H4 (cell line): Measurements from ENCODE around the gene DPY19L3. TPM values are rescaled to one million over a fixed set of nuclear protein-coding genes. Genes with fewer than 3 reads are reported as not detected.
A peak's percentile ranks its signal among the peaks of the same experiment; 100 is the strongest.
"Not testable (repeated sequence)": the region's sequence is repeated elsewhere in the genome, so short reads cannot be mapped to it uniquely, and the experiment has no call there.

Experiments
- DNase-seq: peaks from one replicate; pipeline ENCODE4 v3.0.0-alpha.2; 2015; ENCODE audit warnings: low spot score
- total RNA-seq: library from RNA; depleted of rRNA; stranded (reverse); fragments of >200 nt; shearing (Covaris generic); gene quantifications from 2 replicates; pipeline ENCODE4 v1.2.3, GENCODE V29; 2014

The DPY19L3 gene
- total RNA-seq, 1 experiment from 2014 or later, result 10.7 TPM

DNA sequence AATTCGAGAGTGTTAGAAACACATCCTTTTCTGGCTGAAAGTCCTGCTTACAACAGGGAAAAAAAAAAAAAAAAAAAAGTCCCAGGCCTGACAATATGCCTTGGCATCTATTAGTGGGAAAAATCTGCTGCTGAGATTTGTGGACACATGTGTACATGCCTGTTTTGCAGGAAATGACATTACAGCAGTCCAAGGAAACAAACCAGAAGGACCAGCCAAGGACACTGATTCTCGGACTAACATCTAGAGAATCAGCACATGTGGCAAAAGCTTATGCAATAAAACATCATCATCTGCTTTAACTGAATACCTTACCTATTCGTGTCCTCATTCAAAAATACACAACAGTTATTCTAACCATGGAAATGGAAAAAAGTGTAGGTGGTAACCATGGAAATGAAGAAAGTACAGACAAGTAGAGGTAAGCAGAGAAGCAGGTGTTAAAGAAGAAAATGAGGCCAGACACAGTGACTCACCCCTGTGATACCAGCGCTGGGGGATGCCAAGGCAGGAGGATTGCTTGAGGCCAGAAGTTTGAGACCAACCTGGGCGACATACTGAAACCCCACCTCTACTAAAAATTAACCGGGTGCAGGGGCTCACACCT is 9.4 kb upstream of the DPY19L3 start:
- DNase-seq, result no peak

DNA sequence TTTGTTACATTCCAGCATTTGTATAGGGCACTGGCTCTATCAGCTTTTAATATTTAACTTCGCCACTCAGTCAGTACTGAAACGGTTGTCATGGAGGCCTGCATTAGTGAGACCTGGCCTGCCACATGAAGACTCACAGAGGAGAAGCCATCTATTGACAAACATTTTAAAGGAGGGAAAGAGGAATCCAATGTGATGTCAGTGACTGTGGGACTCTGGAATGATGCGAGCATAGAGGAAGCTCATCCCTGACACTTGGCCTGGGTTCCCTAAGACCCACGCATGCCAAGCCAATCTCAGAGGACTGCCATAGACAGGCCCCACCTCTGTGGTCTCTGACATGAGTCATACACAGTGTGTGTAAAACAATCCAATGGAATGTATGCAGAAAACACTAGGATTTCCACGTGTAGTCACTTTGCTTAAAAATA is 7.9 kb upstream of the DPY19L3 start:
- DNase-seq, result peak; percentile 25

GRCh38 chr19:32401992-32402391 is 3.6 kb upstream of the DPY19L3 start:
- no peak for DNase-seq

GRCh38 chr19:32403291-32403995 is 2.1 kb upstream of the DPY19L3 start:
- DNase-seq, result no peak

DNA sequence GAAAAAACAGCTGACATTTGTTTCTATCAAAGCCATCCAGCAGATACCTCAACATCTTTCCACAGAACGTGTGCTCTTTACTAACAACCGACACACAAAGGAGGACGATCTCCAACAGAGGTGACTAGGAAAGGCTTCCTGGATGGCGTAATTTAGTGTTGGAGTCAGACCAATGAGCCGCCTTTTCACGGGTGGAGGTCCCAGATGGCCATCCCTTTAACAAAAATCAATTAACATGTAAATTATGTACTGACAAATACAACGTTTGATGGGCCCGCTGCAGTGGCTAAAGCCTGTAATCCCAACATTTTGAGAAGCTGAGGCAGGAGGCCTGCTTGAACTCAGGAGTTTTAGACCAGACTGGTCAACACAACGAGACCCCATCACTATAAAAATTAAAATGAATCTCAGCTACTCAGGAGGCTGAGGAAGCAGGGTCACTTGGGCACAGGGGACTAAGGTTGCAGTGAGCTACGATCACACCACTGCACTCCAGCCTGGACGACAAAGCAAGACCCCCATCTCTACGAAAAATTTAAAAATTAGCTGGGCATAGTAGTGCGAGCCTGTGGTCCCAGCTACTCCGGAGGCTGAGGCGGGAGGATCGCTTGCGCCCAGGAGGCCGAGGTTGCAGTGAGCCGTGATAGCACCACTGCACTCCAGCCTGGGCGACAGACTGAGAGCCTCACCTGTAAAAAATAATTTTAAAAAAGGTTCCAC is 1.2 kb upstream of the DPY19L3 start:
- DNase-seq, result no peak

- peak; percentile 16 for DNase-seq
These were observed 588 bp upstream of the DPY19L3 start for GRCh38 chr19:32404933-32405430.

GRCh38 chr19:32406161-32407003 is 812 bp downstream of the DPY19L3 start:
- no peak for DNase-seq

DNA sequence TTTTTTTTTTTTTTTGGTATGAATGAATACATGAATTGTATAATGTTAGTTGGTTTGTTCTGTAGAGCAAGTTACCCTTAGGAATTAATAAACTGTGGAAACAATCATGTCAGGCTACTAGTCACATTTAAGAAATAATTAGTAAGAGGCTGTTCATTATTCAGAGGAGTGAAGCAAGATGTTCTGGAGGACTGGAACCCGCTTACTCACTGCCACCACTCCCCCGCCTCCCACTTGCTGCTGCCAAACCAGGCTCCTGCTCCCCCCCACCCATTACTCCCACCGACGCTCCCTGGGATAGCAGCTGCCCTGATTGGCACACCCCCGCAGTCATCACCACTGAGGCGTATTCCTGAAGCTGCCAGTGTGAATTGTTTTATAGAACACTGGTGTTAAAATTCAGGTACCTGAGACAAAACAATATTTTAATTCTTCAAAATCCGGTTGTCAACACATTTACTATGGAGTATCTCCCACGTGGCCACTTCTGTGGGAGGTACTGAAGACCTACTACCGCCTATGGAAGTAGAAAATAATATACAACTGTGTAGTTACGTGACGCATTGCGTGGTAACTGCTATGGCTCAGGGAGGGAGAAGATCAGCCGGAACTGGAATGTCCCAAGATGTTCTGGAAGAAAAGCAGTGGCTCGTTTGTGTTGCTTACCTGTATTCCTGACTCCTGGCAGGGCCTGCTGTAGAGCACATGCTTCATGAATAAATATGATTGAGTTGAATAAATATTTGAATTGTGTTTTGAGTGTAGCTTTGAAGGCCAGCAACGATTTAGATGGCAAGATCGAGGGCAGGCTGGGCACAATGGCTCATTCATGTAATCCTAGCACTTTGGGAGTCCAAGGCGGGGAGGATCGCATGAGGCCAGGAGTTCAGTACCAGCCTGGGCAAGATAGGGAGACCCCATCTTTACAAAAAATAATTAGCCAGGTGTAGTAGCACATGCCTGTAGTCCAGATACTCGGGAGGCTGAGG is 1.7 kb downstream of the DPY19L3 start:
- no peak for DNase-seq

DNA sequence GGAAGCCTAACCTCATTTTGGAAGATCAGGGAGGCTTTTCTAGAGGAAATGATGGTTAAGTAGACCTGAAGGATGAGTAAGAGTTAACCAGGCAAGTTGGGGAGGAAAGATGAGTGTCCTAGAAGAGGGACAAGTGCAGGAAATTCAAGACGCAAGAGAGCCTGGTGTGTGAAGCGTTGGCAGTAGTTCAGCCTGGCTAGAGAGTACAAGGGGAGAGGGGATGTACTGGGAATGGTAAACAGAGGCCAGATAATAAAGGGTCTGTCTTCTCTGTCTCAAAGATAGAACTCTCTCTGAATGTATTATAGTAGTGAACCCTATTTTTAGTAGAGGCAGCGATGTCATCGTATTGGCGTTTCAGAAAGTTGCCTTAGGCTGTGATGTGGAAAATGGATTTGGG is 9.7 kb downstream of the DPY19L3 start:
- no peak for DNase-seq

- no peak for DNase-seq
These were observed 10.1 kb downstream of the DPY19L3 start for GRCh38 chr19:32415669-32416068.

- DNase-seq, result no peak
These were observed 11.3 kb downstream of the DPY19L3 start for GRCh38 chr19:32416749-32417456.

DNA sequence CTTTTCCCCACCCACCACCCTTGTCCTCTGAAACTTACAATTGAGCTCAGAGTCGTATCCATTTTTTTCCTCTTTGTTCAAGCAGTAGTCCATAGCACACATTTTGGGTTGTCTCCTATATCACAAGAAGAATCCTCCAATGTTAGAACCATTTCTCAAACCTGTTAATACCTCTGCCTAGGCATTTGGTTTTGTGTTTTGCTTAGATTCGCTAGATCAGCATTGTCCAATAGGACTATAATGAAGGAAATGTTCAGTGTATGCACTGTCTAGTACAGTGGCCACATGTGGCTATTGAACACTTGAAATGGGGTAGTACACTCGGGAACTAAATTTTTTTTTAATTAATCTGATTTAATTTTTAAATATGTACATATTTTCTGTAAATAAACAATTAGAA is 12.6 kb downstream of the DPY19L3 start:
- no peak for DNase-seq

DNA sequence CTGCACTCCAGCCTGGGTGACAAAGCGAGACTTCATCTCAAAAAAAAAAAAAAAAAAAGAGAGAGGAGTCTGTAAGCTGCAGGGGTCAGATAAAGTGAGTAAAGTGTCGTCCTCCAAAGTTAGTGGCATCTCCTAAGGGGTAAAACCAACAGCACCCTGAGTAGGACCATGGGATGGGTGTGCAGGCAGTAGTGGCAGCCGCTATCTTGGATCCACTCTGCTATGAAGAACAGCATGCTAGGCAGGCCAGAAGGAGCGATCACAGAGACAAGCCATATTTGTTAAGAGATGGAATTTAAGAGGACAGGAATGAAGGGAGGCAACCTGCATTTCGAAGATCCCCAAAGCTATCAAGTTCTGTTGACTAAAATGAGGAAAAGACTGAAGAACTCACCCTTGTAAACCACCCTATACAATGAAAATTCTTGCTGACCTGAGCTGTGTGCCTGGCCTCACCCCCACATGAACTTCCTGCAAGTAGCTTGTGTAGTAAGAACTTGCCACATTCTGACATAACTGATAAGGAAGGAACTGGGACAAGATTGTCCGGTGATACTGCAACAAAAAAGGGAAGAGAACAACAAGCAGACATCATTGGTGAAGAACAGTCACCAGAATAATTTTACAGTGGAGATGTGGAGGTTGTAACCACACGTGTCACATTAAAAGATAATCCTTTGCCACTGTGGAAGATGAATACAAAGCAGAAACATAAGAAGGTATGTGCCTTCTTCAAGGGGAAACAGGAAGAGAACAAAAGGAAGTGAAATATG is 16.2 kb downstream of the DPY19L3 start:
- no peak for DNase-seq

GRCh38 chr19:32422435-32422834 is 16.9 kb downstream of the DPY19L3 start:
- DNase-seq, result no peak

DNA sequence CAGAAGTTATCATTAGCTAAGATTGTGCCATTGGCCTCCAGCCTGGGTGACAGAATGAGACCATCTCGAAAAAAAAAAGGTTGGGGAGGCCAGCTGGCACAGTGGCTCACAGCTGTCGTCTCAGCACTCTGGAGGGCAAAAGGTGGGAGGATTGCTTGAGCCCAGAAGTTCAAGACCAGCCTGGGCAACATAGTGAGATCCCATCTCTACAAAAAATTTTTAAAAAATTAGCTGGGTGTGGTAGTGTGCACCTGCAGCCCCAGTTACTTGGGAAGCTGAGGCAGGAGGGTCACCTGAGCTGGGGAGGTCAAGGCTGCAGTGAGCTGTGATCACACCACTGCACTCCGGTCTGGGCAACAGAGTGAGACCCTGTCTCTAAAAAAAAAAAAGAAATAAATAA is 18.4 kb downstream of the DPY19L3 start:
- DNase-seq, result not testable (repeated sequence)

DNA sequence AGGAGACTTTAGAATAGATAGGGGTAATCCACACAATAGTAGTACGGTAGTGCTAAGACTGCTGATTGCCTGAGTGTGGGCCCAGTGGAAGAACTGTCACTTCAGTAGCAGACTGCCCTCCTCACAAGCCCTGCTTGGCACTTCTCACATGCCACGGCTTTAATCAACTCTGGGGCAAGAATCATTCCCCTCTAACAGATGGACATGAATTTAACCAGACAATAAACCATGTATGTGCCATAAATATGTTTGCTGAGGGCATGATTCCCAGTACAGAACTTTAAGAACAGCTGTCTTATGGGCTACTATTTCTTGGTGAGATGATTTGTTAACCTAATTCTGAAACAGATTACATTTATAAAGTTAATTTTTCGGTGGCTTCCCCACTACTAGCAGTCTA is 22.0 kb downstream of the DPY19L3 start:
- DNase-seq, result no peak

DNA sequence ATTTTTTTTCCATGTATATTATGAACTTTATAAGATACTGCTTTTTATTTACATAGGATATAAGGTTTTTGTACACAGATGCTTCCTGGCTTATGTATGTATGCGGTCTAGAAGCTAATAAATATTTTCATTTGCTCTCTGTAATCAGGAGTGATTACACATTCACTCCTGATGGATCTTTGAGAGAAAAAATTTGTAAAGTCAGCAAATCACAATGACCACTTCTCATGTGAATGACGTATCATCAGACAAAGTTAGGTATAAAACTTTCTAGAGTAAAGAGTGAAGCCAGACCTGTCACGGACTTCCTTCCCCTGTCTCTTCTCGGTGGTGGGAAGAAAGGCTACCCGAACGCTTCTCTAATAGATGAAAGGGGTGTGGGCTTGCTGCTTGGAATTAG is 31.1 kb downstream of the DPY19L3 start:
- no peak for DNase-seq

DNA sequence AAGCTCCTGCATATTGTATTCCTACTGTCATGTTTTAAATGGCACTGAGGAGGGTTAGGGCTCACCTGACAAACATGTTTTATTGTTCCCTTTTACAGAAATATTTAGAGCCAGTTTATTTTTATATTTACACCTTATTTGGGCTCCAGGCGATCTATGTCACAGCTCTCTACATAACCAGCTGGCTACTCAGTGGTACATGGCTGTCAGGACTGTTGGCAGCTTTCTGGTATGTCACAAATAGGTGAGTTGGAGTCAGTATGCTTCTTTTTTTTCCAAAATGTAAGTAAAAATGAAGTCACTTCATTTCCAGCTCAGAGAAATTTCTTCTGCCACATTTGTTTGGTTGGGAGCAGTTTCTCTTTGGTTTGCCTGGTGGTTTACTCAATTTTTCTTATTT is 31.5 kb downstream of the DPY19L3 start:
- DNase-seq, result no peak

- no peak for DNase-seq
These were observed 33.2 kb downstream of the DPY19L3 start for GRCh38 chr19:32438751-32439150.
